Raji (cell line): ENCODE results near the gene RASD1.

Experiments
- POLR2A ChIP-seq: IDR thresholded peaks from 2 replicates; pipeline ENCODE4 v1.6.1; 2011; ENCODE audit warnings: low read depth, low read length, control low read depth; ENCODE audit not compliant: insufficient read depth

Gene RASD1

DNA sequence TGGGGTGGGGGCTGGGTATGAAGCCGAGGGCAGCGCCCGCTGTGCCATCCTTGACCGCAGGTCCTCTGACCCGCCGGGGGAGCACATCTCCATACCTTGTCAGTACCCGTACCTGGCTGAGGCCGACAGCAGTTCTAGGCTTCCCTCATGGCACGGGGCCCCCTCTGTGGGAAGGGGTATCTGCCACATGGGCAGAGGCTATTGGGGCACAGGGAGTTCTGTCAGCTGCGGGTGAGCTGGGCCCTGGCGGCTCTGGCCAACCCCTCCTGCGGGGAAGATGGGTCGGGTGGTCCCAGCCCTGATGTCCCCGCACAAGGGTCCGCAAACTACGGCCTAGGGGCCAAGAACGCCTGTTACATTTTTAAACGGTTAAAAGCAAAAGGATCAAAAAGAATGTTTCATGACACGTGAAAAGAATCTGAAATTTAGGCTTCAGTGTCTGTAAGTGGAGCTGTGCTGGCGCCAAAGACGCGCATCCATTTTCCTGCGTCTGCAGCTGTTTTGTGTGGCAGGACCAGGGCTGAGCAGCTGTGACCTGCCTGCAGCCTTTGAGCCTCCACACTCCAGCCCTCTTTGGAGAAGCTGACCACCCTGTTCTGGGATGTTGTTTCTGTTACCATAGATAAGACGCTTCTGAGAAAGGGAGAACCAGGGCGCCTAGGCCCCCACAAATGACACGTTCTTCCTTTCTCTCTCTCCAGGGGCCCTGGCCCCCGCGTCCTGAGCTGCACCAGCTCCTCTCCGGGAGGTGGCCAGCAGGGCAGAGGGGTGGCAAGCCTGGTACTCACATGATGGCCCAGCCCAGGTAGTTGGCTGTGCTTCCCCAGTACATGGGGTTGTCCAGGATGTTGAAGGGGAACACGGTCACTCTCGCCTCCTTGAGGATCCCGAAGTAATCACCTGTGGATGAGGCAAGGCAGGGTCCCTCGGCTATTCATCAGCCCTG, 12.7 kb upstream of the RASD1 start:
- TF ChIP-seq POLR2A: no peak

DNA sequence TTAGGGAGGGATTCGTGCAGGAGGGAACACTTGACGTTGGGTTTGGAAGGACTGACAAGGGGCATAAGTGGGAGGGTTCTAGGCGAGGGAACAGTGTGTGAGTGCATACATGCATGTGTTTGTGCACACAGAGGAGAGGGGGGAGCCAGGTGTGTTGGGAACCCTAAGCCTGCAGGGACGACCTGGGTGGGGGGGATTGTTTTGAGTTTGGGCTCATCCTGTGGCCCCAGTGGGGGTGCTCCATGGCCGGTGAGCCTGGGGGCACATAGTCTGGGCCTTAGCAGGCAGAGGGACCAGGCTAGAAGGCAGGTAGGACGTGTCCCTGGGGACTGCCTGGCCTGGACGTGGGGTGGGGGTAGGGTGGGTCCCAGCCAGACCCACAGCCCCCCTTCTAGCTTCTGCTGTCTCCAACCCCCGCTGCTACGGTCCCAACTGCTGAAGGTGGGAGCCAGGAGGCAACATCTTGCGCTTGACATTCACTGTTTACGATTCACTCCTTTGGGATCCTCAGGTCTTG, 11.9 kb upstream of the RASD1 start:
- TF ChIP-seq POLR2A: no peak

DNA sequence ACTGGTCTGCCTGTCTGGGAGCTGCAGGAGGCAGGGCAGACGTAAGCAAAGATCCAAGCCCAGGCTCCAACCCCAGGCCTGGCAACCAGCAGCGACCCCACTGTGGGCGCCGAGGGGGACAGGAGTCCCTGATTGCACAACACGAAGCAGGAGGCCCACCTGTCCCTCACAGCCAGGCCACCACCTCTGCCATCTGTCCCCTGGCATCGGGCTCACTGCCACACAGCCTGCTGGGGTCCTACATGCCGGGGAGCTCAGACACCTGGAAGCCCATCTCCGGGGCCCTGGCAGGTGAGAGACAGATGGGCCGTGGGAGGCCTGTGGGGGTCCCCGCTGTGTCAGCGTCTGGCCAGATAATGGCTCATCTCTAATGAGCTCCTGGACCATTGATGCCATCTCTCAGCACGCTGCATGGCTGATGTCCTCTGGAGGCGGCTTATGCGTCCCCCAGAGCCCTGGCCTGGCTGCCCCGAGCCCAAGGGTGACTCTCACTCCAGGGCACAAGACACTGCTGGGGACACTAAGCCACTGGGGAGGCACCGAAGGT, 11.3 kb upstream of the RASD1 start:
- TF ChIP-seq POLR2A: no peak

DNA sequence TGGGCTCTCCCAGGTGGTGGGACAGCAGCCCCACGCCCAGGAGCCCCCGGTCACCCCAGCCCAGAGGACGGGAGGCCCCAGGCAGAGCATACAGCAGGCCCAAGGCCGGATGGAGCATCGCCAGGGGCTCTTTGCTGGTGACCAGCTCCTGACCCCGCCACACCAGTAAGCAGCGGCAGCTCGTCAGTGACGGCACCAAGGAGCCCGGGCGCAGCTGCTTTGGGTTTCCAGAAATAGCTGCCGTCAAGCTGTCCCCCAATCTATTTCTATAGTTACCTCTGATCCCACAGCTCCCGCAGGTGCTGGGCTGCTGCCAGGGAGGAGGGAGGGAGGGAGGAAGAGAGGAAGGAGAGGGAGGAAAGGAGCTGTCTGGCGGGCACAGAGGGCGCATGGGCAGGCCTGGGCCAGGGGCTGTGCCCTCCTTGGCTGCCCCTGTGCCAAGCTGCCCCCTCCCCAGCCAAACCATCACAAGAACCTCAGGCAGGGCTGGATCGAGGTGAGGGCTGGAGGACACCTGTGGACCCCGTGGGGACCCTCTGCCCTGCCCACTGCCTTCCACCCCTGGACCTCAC, 10.8 kb upstream of the RASD1 start:
- TF ChIP-seq POLR2A: no peak

DNA sequence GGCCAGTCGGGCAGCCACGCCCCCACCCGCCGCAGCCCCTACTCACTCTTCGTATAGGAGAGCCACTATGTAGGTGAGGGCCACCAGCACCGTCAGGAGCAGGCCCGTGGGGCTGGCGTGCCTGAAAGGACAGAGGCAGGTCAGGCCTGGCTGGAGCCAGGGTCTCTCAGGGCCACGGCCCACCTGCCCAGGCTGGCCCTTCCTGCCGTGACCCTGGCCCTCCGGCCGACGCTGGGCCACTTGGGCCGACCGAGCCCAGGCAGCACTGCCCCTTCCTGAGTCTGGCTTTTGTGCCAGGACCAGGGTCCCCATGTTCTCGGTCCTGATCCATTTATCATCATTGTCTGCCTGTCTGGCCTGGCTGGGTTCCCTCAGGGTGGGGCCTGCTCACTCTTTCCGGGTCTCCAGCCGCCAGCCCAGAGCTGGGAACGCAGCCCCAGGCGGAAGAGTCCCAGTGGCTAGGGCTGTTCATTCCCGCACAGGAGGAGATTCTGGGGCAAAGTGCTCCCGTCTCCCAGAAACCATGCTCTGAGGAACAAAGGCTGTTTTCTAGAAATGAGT, 10.1 kb upstream of the RASD1 start:
- TF ChIP-seq POLR2A: no peak

DNA sequence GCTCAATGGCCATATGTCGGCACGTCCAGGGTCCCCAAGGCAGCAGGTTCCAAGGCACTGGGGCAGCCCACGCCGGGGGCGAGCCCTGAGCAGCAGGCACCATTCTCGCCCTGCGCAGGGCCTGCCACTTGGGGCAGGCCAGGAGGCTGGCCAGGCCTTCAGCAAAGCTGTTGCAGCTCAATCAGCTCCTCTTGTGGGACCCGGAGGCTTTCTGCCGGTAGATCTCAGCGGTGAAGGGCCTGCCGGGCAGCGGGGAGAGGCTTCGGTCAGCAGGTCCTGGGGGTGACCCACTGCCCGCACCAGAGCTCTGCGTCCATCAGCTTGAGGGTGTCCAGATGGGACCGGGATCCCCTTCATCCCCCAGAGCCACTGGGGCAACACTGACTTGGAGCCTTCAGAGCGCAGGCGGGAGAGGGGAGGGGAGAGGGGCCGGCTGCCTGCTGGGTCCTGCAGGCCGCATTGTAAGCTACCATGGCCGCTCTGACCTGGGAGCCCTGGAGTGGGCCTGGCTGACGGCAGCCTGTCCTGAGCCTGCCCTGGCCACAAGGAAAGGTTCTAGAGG, 9.5 kb upstream of the RASD1 start:
- no peak for TF ChIP-seq POLR2A

DNA sequence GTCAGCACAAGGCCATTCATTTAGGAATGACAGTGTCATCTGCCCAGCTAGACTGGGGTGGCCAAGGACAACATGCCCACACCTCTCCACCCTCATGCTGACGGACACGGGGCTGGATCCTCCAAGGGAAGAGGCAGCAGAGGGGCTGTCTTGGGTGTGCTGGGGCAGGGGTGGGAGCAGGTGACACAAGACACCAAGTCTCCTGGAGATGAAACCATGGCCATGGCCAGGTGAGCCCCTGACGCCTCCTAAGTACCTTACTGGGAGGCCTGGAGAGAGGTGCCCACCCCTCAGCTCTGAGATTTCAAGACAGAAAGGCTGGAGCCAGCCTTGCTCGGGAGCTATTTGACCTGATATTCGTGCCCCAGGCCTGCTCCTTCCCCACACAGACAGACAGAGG, 9.0 kb upstream of the RASD1 start:
- no peak for TF ChIP-seq POLR2A

DNA sequence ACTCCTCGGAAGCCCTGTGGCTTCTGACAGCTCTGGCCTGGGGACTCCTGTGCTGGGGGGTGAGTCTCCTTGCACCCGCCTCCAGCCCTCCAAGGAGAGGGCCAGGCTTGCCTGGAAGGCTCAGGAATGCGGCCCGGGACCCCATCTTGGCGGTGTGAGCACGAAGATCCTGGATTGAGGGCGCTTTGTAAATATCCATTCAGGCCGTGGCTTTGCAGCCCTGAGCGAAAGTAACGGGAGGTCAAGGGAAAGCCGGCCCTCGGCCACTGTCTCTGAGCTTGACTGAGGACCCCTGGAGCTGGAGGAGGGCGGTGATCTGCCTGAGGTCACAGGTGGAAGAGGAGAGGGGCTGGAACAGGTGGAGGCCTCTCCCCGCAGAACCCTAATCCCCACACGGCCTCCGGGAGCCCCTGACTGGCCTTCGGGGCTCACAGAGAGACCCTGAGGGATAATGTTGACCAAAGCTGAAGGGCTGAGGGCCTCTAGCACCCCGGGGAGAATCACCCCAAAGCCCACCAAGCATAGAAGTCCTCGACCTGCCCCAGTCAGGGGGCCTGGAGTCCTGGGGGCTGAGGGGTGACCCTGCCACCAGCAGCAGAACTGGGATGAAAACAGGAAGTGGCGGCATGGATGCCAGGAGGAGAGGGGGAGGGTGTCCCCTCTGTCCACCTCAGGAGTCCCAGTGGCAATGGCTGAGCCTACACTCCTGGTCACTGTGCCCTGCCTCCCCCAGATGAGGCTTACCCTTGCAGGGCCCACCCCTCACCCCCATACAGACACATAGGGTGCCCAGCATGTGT, 8.3 kb upstream of the RASD1 start:
- TF ChIP-seq POLR2A: no peak

DNA sequence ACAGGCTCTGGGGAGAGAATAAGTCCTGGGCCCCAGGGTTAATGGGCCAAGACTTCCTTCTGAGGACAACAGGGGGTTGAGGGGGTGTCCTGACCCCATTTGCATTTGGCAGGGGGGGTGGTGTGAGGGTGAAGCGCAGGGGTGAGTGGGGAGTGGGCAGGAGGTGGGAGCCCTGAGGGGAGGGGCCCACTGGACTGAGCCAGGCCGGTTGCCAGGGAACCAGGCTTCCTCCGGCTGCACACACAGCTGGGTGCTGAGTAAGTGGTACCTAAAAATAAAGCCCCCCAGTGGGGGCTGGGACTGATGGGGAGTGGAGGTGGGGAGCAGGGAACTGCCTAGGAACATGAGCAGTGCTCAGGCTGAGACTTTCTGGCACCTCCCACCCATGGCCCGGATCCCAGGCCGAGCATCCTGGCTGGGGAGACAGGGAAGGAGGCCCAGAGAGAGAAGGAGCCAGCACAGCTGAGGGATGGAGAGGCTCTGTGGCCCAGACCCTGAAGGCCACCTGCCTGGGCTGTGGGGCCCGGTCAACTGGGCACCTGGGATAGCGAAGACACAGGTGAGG, 7.5 kb upstream of the RASD1 start:
- TF ChIP-seq POLR2A: no peak

DNA sequence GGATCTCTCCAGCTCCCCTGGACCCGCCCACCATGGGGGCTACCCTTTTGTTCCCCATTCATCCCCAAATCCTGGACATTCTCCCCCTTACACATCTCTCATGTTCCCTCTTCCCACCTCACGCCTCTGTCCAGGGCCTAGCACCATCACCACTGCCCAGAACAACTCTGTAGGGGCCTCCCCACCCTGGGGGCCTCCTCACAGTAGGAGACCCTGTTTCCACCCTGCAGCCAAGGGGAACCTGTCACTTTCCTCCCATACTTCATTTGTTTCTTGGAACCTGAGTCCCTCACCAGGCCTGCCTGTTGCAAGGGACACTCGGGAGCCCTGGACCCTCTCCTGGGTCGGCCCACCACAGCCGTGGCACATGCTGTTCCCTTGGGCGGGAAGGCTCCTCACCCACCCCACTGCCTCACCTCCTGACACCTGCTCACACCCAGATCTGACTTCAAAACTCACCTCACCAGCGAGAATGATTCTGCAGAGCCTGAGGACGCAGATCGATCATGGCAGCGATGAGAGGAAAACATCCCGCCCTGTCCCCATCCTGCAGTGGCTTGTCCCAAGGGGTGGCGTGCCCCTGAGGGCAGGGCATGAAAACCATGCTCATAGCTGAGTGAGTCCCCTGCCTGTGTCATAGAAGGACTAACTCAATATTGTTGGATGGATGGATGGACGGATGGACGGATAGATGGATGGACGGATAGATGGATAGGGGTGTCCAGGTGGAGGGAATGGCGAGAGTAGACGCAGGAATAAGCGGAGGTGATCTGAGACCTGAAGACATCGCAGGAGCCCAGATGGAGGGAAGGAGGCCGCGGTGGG, 6.8 kb upstream of the RASD1 start:
- no peak for TF ChIP-seq POLR2A

DNA sequence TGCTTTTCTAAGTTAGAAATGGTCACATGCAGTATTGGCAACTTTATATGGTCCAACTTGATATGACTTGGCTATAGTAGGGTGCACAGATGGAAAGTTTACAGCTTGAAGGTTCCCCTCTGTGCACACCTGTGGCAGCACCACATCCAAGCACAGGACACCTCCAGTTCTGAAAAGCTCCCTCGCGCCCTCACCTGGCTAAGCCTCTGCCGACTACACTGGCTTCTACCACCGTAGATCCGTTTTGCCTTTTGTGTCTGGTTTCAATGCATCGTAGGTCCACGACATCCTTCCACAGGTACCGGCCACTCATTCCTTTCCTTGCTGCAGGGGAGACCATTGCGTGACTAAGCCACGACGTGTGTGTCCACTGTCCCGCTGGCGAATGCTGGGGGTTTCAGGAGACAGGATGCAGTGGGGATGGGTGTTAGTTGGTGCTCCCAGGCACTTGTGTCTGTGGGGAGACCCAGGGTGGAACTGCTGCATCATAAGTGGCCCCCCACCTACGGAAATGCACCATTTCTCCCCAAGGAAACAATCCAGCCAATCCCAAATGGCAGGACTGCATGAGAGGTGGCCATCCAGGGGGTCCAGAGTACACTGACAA, 4.9 kb upstream of the RASD1 start:
- TF ChIP-seq POLR2A: no peak

DNA sequence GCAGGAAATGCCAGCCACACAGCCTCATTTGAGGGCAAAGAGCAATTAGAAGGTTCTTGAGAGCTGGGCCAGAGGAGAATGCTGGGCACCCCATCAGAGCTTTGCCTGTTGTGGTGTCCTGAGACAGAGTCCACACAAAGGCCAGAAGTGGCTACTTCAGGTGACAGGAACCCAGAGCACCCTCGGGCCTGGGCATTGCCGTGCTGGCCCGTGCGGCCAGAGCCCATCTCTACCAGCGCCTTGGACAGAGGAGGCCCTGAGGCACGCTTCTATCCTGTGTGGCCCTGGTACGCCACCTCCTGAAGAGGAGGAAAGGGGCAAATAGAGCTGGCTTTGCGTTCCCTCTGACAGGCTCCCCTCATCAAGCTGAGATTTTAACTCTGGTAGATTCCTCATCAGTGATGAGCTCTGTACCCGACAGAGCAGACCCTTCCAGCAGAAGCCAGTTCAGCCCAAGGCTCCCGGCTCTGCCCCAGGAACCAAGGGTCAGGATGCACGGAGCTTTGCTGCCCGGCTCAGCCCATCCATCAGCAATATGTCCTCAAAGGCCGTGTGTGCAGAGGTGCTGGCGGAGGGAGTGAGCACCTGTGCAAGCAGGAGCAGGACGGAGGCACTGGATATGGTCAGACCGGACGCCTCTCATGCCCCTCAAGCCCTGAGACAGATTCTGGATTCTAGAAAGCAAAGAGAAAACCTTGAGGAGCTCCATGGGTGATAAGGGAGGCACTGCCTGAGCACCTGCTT, 3.4 kb upstream of the RASD1 start:
- TF ChIP-seq POLR2A: no peak
